CD14-positive monocyte (primary cell): ENCODE measurements around the gene COG2. TPM values are rescaled to one million over a fixed set of nuclear protein-coding genes. Genes with fewer than 3 reads are reported as not detected.

ENCODE experiments used
- DNase-seq, 3 donors: peaks; one replicate each; pipeline ENCODE4 v3.0.0-alpha.2; 2011 to 2022
- H2AFZ ChIP-seq: 2 replicates; pipeline ENCODE4 v1.6.0; 2012; ENCODE audit warnings: mild to moderate bottlenecking, low read depth, low read length, inconsistent platforms; ENCODE audit not compliant: insufficient read depth, poor library complexity, severe bottlenecking
- H3K27ac ChIP-seq, 2 donors: 1 replicate in 1 of 2; 2 replicates in 1 of 2; pipeline ENCODE4 v1.5.1; 2012 to 2013; ENCODE audit warnings: low read length in 2 of 2, control low read depth in 1 of 2, inconsistent platforms in 1 of 2, low read depth in 1 of 2, mild to moderate bottlenecking in 1 of 2
- H3K27me3 ChIP-seq, 2 donors: one replicate each; pipeline versions ENCODE4 v1.6.0 to v1.6.1; 2011 to 2013; ENCODE audit warnings: low read length in 2 of 2; ENCODE audit not compliant: control insufficient read depth in 2 of 2, insufficient read depth in 2 of 2
- H3K36me3 ChIP-seq, 2 donors: replicated peaks in 1 of 2; 1 replicate in 1 of 2; 2 replicates in 1 of 2; pipeline versions ENCODE4 v1.5.1 to v1.6.1; 2012 to 2013; ENCODE audit warnings: low read length in 2 of 2, control low read depth in 1 of 2, inconsistent platforms in 1 of 2, mild to moderate bottlenecking in 1 of 2; ENCODE audit not compliant: insufficient read depth in 2 of 2, control insufficient read depth in 1 of 2
- H3K4me1 ChIP-seq, 2 donors: 1 replicate in 1 of 2; 2 replicates in 1 of 2; pipeline versions ENCODE4 v1.5.1 to v1.6.1; 2012 to 2013; ENCODE audit warnings: low read length in 2 of 2, control low read depth in 1 of 2, inconsistent platforms in 1 of 2, mild to moderate bottlenecking in 1 of 2, moderate library complexity in 1 of 2; ENCODE audit not compliant: insufficient read depth in 2 of 2, control insufficient read depth in 1 of 2
- H3K4me2 ChIP-seq: replicated peaks from 2 replicates; pipeline ENCODE3; 2012; ENCODE audit warnings: low read length, moderate library complexity, mild to moderate bottlenecking; ENCODE audit not compliant: poor library complexity, severe bottlenecking; ENCODE audit errors: extremely low read depth
- H3K4me3 ChIP-seq, 3 experiments: fragments of 200-600 bp in 1 of 3; sonication (generic) in 1 of 3; replicated peaks in 1 of 3; 1 replicate in 2 of 3; 2 replicates in 1 of 3; pipeline ENCODE4 v1.5.1; 2011 to 2013; ENCODE audit warnings: low read length in 3 of 3, mild to moderate bottlenecking in 3 of 3, control low read depth in 2 of 3, low read depth in 2 of 3, inconsistent platforms in 1 of 3, moderate library complexity in 1 of 3
- H3K79me2 ChIP-seq: 2 replicates; pipeline ENCODE4 v1.6.0; 2012; ENCODE audit warnings: mild to moderate bottlenecking, control low read depth, inconsistent platforms, low read length, moderate library complexity; ENCODE audit not compliant: insufficient read depth
- H3K9ac ChIP-seq: 2 replicates; pipeline ENCODE4 v1.6.0; 2017; ENCODE audit warnings: low read length, mild to moderate bottlenecking; ENCODE audit not compliant: insufficient read depth, poor library complexity, severe bottlenecking
- H3K9me3 ChIP-seq, 2 donors: replicated peaks in 1 of 2; 1 replicate in 1 of 2; 2 replicates in 1 of 2; pipeline versions ENCODE4 v1.5.1 to v1.6.1; 2012 to 2013; ENCODE audit warnings: low read length in 2 of 2, control low read depth in 1 of 2; ENCODE audit not compliant: control insufficient read depth in 1 of 2, insufficient read depth in 1 of 2
- H4K20me1 ChIP-seq: 2 replicates; pipeline ENCODE4 v1.6.0; 2012; ENCODE audit warnings: mild to moderate bottlenecking, low read length, control low read depth, moderate library complexity; ENCODE audit not compliant: insufficient read depth
- H3K27ac Mint-ChIP-seq, 7 donors: one replicate each; pipeline ENCODE4 v1.8.0; 2020; ENCODE audit warnings: mild to moderate bottlenecking in 7 of 7, mixed read lengths in 7 of 7, moderate library complexity in 6 of 7, inconsistent platforms in 2 of 7
- H3K27me3 Mint-ChIP-seq, 3 donors: one replicate each; pipeline ENCODE4 v1.8.0; 2021 to 2022; ENCODE audit warnings: low read depth in 3 of 3, mild to moderate bottlenecking in 3 of 3, mixed read lengths in 3 of 3, moderate library complexity in 3 of 3, inconsistent platforms in 1 of 3
- H3K36me3 Mint-ChIP-seq, 2 donors: one replicate each; pipeline ENCODE4 v1.8.0; 2020; ENCODE audit warnings: mixed read lengths in 2 of 2, inconsistent platforms in 1 of 2, mild to moderate bottlenecking in 1 of 2
- H3K4me1 Mint-ChIP-seq: one replicate; pipeline ENCODE4 v1.8.0; 2020; ENCODE audit warnings: mild to moderate bottlenecking, mixed read lengths
- H3K4me3 Mint-ChIP-seq, 2 donors: one replicate each; pipeline ENCODE4 v1.8.0; 2020; ENCODE audit warnings: mild to moderate bottlenecking in 2 of 2, mixed read lengths in 2 of 2, moderate library complexity in 1 of 2
- H3K9me3 Mint-ChIP-seq, 7 donors: one replicate each; pipeline ENCODE4 v1.8.0; 2020 to 2022; ENCODE audit warnings: mixed read lengths in 7 of 7, mild to moderate bottlenecking in 6 of 7, moderate library complexity in 6 of 7, inconsistent platforms in 2 of 7
- WGBS: methylation state at CpG from one replicate; pipeline ENCODE4 v1.1.5; 2013; ENCODE audit warnings: missing lambda C conversion rate; ENCODE audit not compliant: insufficient coverage; 5-methylcytosine and 5-hydroxymethylcytosine counted together
- intact Hi-C, 2 donors: fragments of 100-400 bp; cut with micrococcal nuclease; formaldehyde crosslinking; loops; one replicate each; pipeline versions ENCODE4 v1.15.0 to v1.15.1; 2023
- polyA plus RNA-seq, 3 donors: library from polyadenylated mRNA; depleted of rRNA in 1 of 3; unstranded in 2 of 3; stranded (reverse) in 1 of 3; fragments of 300-500 nt in 2 of 3; fragments of >200 nt in 1 of 3; fragmentation: Illumina TruSeq in 2 of 3; gene quantifications; 1 replicate in 2 of 3; 2 replicates in 1 of 3; pipeline ENCODE4 v1.2.3, GENCODE V29; 2012 to 2021
- TF ChIP-seq, protein P1 (sequence below): fragments of 200-600 bp; IDR thresholded peaks from one replicate; pipeline ENCODE4 v1.8.0; 2022; ENCODE audit warnings: antibody characterized with exemption, mild to moderate bottlenecking

The COG2 gene
- polyA plus RNA-seq, 3 donors = 16.7 to 30.4 (median 24.7) TPM

DNA sequence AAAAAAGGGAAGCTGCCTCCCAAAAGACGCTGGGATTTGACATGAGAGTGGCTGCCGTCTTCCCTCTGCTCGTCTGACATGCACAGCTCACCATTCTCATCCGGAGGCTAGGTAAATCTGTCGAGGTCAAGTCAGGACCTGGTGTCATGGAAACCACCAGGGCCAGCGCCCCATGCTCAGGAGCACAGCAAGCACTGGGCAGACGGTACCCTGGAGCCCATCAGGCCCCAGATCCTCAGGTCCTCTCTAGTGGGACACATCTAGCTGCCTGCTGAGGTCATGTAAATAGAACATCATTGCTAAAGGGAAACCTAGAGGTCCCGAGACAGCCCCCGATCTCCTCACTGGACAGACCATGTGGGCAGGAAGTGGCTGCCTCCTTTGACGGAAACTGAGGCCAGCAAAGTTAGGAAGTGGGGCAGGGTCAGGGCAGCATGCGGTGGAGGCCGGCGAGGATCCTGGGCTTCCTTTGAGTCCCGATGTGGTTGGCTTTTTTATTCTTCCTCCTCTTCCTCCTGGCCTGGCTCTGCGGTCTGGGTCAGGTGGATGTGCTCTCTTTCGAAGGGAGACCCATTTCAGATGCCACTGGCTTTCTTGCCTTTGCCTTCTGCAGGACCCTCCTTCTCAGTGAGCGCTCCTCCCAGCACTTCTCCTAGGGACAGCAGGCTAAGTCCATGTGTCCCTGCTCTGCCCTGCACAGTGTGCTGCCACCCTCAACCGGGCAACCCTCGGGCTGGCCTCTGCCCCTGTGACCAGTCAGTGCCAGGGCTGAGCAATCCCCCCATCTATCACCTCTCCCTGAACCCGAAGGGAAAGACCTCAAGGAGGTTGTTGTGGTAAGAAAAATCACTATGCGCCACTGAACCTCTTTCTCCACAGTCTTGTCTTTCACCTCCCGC, 65.7 kb downstream of the COG2 start:
- intact Hi-C loops = no loop called here
- Mint-ChIP-seq H3K27ac (peak overlapping the region in 1 of 7 donors; percentile 70), H3K4me1 (peaks cover 9% of the 10 kb centered on the region), H3K9me3 (no peaks in the 10 kb centered on the region), H3K4me3 (peak overlapping the region in 1 of 2 donors; percentile 31), H3K27me3 (peaks cover 7 to 21% (median 11%) of the 10 kb centered on the region in 3 donors), H3K36me3 (no peaks in the 10 kb centered on the region)
- H3K4me1 ChIP-seq = peaks cover 0 to 5% of the 10 kb centered on the region in 2 donors
- no peak overlapping the region for H3K27ac ChIP-seq
- H3K27me3 ChIP-seq = no peaks in the 10 kb centered on the region
- H3K36me3 ChIP-seq = no peaks in the 10 kb centered on the region
- H3K79me2 ChIP-seq = no peaks in the 10 kb centered on the region
- DNase-seq = no peak
- peak overlapping the region; percentile 33 for H2AFZ ChIP-seq
- no peak overlapping the region for H3K4me3 ChIP-seq
- no peak overlapping the region for H3K4me2 ChIP-seq
- no peaks in the 10 kb centered on the region for H3K9me3 ChIP-seq
- 37% methylated on average over 22 of the region's 22 CpGs for WGBS
- H3K9ac ChIP-seq = no peak overlapping the region
- H4K20me1 ChIP-seq = no peaks in the 10 kb centered on the region
- TF ChIP-seq, protein P1, sequence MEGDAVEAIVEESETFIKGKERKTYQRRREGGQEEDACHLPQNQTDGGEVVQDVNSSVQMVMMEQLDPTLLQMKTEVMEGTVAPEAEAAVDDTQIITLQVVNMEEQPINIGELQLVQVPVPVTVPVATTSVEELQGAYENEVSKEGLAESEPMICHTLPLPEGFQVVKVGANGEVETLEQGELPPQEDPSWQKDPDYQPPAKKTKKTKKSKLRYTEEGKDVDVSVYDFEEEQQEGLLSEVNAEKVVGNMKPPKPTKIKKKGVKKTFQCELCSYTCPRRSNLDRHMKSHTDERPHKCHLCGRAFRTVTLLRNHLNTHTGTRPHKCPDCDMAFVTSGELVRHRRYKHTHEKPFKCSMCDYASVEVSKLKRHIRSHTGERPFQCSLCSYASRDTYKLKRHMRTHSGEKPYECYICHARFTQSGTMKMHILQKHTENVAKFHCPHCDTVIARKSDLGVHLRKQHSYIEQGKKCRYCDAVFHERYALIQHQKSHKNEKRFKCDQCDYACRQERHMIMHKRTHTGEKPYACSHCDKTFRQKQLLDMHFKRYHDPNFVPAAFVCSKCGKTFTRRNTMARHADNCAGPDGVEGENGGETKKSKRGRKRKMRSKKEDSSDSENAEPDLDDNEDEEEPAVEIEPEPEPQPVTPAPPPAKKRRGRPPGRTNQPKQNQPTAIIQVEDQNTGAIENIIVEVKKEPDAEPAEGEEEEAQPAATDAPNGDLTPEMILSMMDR = no peak

DNA sequence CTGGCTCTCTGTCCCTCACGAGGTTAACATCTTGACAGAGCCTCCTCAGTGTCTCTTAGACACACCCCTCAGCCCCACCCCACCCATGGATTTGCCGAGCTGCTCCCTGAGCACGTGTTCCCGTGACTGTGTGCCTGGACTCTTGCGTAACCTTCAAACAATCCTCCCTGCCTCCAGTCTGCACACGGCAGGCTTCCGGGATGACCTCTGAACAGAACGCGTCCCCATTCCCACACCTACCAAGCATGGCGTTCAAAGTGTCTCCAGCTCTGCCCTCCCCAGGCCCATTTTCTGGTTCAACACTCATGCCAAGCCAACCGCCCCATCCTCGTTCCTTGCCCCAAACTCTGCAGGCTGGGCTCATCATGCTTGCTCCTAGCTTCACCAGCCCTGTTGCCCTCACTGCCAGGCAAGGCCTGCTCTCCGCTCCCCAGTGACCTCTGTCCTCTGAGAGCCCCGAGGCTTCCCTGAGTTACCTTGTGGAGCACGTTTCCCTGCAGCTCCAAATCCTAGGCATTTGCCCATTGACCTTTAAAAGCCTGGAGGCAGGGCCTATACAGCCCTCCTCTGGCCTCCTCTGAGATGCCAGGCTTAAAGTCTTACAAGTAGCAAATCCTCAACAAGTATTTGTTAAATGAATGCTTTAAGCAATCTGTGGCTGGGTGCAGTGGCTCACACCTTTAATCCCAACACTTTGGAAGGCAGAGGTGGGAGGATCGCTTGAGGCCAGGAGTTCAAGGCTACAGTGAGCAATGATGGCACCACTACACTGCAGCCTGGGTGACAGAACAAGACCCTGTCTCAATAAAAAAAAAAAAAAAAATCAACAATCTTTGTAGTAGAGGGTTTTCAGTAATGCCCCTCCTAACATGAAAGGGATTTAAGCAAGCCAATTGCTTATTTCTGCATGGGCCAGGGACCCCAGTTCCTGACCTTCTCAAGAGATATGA, 66.6 kb downstream of the COG2 start:
- Histone ChIP-seq H3K4me1 (peaks cover 0 to 5% of the 10 kb centered on the region in 2 donors), H3K27ac (no peak overlapping the region), H3K9ac (no peak overlapping the region), H4K20me1 (no peaks in the 10 kb centered on the region), H3K9me3 (no peaks in the 10 kb centered on the region), H2AFZ (no peak overlapping the region), H3K27me3 (no peaks in the 10 kb centered on the region), H3K4me2 (no peak overlapping the region), H3K79me2 (no peaks in the 10 kb centered on the region), H3K36me3 (no peaks in the 10 kb centered on the region), H3K4me3 (no peak overlapping the region)
- Mint-ChIP-seq H3K9me3 (no peaks in the 10 kb centered on the region), H3K4me1 (peaks cover 13% of the 10 kb centered on the region), H3K4me3 (no peak overlapping the region), H3K36me3 (no peaks in the 10 kb centered on the region), H3K27me3 (peaks cover 7 to 21% (median 12%) of the 10 kb centered on the region in 3 donors), H3K27ac (no peak overlapping the region)
- TF ChIP-seq, protein P1 = no peak
- no peak for DNase-seq
- 78% methylated on average over 15 of the region's 16 CpGs for WGBS
- intact Hi-C loops = no loop called here
